ENCODE data around the gene CTTNBP2NL.

Gene CTTNBP2NL

DNA sequence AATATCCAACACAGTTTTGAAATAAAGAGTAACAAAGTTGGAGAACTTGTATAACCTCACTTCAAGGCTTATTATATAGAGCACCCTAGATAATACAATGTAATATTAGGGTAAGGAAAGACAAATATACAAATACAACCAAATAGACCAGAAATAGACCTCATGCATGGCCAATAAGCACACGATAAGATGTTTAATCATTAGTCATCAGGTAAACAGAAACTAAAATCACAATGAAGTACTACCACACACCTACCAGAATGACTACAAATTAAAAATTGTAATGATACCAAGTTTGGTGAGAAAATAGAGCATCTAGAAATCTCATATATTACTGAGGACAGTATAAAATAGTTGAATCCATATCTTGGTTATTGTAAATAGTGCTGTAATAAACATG, 20.3 kb upstream of the CTTNBP2NL start:
- DNase-seq (ENCODE audit: low spot score): no peak
- TF ChIP-seq, protein P1, sequence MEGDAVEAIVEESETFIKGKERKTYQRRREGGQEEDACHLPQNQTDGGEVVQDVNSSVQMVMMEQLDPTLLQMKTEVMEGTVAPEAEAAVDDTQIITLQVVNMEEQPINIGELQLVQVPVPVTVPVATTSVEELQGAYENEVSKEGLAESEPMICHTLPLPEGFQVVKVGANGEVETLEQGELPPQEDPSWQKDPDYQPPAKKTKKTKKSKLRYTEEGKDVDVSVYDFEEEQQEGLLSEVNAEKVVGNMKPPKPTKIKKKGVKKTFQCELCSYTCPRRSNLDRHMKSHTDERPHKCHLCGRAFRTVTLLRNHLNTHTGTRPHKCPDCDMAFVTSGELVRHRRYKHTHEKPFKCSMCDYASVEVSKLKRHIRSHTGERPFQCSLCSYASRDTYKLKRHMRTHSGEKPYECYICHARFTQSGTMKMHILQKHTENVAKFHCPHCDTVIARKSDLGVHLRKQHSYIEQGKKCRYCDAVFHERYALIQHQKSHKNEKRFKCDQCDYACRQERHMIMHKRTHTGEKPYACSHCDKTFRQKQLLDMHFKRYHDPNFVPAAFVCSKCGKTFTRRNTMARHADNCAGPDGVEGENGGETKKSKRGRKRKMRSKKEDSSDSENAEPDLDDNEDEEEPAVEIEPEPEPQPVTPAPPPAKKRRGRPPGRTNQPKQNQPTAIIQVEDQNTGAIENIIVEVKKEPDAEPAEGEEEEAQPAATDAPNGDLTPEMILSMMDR (IDR thresholded peaks at IDR 0.05; ENCODE audit: extremely low read depth, missing control alignments): no peak

DNA sequence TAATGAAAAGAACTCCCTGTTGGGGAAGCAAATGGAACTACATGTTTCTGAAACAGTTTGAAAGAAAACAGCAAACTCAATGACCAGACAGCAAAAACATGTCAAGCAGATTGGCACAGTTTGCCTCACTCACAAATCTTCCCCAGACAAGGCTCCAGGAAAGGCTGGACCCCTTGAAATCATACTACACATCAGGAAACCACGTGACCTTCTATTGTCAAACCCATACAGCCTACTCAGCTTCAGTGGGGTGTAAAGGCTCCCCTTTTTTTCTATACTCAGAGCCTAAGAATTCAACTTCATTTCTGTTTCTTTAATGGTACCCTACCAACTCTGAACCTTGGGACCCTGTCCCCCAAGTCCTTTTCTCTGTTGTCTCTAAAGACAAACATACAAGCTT, 15.7 kb upstream of the CTTNBP2NL start:
- TF ChIP-seq, protein P1 (IDR thresholded peaks at IDR 0.05; ENCODE audit: extremely low read depth, missing control alignments): no peak
- no peak for DNase-seq (ENCODE audit: low spot score)

DNA sequence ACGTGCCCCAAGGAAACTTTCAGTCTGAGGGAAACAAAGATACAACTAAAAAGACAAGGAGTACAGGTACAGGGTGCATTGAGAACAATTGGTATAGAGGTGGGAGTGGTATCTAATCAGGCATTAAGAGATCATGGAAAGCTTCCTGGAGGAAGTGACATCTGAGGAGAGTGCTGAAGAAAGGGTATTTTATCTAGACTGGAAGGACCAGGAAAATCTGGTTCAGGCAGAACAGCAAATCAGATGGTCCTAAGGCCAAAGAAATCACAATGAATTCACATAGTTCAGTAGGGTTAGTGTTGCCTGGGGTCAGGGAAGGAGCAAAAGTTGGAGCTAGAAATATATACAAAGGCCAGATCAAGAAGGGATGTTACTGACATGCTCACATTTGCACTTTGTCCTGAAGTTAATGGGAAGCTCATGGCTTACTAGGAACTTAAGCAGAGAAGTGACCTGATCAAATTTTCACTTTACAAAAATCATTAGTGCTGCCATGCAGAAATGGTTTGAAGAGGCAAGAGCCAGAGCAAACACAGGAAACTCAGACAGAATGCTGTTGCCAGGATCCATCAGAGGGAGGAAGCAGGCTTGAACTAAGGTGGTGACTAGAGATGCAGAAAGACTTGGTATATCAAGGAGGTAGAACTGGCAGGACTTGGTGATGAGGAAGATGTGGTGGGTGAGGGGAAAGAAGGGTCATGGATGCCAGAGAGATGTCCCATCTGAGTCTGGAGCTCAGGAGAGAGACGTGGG, 14.5 kb upstream of the CTTNBP2NL start:
- TF ChIP-seq, protein P1 (IDR thresholded peaks at IDR 0.05; ENCODE audit: extremely low read depth, missing control alignments): no peak
- no peak for DNase-seq (ENCODE audit: low spot score)

DNA sequence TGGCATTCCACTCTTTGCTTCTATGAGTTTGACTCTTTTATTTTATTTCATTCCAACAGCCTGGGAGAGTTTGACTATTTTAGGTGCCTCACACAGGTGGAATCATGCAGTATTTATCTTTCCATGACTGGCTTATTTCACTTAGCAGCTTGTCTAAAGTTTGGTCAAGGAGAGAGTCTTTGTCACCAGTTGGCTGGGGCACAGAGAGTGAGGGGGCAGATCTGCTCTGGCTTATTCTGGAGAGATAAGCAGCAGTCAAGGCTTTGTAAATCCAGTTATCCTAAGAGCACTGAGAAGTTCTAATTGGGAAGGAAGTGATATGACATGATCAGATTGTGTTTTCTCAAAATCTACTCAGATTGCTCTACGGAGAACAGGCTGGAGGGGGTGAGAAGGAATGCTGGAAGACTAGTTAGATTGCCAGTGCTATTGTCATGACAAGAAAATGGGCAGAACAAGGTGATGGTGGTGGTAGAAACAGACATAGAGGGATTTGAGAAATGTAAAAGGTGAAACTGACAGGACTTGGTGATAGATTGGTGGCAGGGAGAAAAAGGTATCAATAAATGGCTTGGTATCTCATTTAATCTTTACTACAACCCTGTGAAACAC, 12.1 kb upstream of the CTTNBP2NL start:
- no peak for DNase-seq (ENCODE audit: low spot score)
- TF ChIP-seq, protein P1 (IDR thresholded peaks at IDR 0.05; ENCODE audit: extremely low read depth, missing control alignments): no peak

DNA sequence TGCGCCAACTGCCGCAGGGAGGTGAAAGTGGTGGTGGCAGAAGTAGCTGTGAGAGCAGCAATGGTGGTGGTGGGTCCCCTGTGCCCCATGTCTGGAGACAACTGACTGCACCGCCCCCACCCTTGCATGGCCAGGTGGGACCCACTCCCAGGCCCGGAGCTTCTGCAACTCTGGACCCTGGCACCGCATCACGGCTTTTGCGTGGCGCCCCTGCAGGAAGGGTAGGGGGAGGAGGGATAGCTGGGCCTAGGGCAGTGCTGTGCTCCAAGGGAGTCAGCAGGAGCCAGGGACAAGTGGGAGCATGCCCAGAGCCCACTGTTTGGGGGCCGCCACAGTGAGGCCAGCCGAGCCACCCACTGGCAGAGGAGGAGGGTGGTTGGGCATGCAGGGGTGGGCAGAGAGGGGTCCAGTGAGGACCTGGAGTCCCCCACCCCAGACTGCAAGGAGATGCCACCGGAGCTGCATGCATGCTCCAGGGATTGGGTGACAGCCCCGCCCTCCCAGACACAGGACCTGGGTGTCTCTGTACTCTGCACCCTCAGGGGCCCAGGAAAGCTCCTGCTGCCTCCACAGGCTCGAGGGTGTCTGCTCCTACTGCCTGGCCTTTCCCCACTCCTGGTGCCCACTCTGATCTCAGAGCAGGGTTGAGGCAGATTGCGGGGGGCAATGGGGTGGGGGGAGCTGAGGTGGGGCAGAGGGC, 9.8 kb upstream of the CTTNBP2NL start:
- TF ChIP-seq, protein P1 (IDR thresholded peaks at IDR 0.05; ENCODE audit: extremely low read depth, missing control alignments): no peak
- DNase-seq (ENCODE audit: low spot score): no peak

DNA sequence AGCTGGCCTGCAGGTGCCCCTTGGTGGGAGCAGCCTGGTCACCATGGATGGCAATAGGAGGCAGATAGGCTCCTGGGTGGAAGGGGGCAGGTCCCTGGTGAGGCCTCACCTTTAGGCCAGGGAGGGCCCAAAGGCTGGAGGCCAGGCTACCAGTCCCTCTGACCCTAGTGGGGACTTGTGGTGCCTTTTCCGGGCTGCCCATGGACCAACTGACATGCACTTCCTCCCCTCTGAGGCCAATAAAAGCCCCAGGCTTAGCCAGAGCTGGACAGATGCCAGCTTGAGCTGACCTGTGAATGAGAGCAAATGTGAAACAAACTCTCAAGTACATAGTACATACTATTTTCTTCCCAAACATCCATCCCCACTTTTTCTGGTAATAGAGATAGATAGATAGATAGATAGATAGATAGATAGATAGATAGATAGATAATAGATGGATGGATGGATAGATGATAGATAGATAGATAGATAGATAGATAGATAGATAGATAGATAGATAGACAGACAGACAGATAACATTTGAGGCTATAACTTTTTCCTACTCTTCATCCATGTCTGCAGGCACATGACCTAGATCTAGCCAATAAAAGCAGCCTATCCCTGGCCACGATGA, 9.2 kb upstream of the CTTNBP2NL start:
- TF ChIP-seq, protein P1 (IDR thresholded peaks at IDR 0.05; ENCODE audit: extremely low read depth, missing control alignments): no peak
- DNase-seq (ENCODE audit: low spot score): no peak

DNA sequence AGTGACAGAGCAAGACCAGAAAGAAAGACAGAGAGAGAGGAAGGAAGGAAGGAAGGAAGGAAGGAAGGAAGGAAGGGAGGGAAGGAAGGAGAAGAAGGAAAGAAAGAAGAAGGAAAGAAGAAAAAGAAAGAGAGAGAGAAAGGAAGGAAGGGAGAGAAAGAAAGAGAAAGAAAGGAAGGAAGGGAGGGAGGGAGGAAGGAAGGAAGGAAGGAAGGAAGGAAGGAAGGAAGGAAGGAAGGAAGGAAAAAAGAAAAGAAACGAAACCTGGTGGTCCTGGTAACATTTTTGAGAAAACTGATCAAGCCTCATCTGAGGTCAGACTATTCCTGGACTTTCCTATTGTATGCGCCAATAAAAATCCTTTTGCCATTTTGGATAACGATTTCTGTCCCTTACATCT, 8.2 kb upstream of the CTTNBP2NL start:
- no peak for DNase-seq (ENCODE audit: low spot score)
- TF ChIP-seq, protein P1 (IDR thresholded peaks at IDR 0.05; ENCODE audit: extremely low read depth, missing control alignments): no peak
